HCT116 (cell line): Measurements from ENCODE around the gene PEAK1. TPM values are rescaled to one million over a fixed set of nuclear protein-coding genes. Genes with fewer than 3 reads are reported as not detected.

ENCODE experiments used
- ATAC-seq: fragments of 200-7000 bp; cut with Tn5 transposase; 2 replicates; pipeline ENCODE4 v1.9.1; 2020; ENCODE audit warnings: mild to moderate bottlenecking, moderate library complexity
- BruUV-seq: library from RNA; stranded (reverse); fragments of 400-500 nt; replicated peaks from 2 replicates; lab custom pipeline; 2021; lab: Mats Ljungman, UMichigan
- CTCF ChIA-PET: fragments of 300-600 bp; sonication (Branson Sonifier 250); formaldehyde crosslinking; loops from one replicate; lab custom pipeline; 2021; ENCODE audit warnings: antibody characterized with exemption; lab: Charles Lee
- POLR2A ChIA-PET: fragments of 300-600, 350-600 bp; sonication (Branson Sonifier 250); formaldehyde crosslinking; loops from one replicate; lab custom pipeline; 2021; ENCODE audit warnings: antibody characterized with exemption; lab: Charles Lee
- RAD21 ChIA-PET, 2 experiments: fragments of 300-600 bp; sonication (Branson Sonifier 250); formaldehyde crosslinking; loops; one replicate each; lab custom pipeline; 2023; ENCODE audit warnings: low total read pairs in 2 of 2; ENCODE audit not compliant: uncharacterized antibody in 2 of 2, unreplicated experiment in 2 of 2, low non-redundant PET in 1 of 2; lab: Charles Lee
- DNase-seq: peaks from one replicate; pipeline ENCODE4 v3.0.0-alpha.2; 2010; ENCODE audit warnings: low read depth, low spot score
- H2AFZ ChIP-seq: fragments of 200-600 bp; shearing (Covaris generic), sonication (generic); 2 replicates; pipeline ENCODE4 v1.6.1; 2017; ENCODE audit warnings: low read depth, mixed run types, mixed read lengths, antibody characterized with exemption, low read length; ENCODE audit not compliant: poor library complexity, severe bottlenecking
- H3K27ac ChIP-seq: 2 replicates; pipeline ENCODE4 v1.5.1; 2012; ENCODE audit warnings: low read depth, low read length
- H3K27me3 ChIP-seq: fragments of 200-600 bp; sonication (generic); 2 replicates; pipeline ENCODE4 v1.6.1; 2016; ENCODE audit warnings: mixed run types, low read length, mixed read lengths; ENCODE audit not compliant: insufficient read depth
- H3K36me3 ChIP-seq, 2 experiments: fragments of 200-500 bp in 1 of 2; fragments of 200-600 bp in 1 of 2; sonication (Bioruptor generic) in 1 of 2; sonication (generic) in 1 of 2; 2 replicates each; pipeline versions ENCODE4 v1.5.1 to v1.6.1; 2014 to 2016; ENCODE audit warnings: low read length in 2 of 2, inconsistent platforms in 1 of 2, mixed read lengths in 1 of 2, mixed run types in 1 of 2; ENCODE audit not compliant: insufficient read depth in 2 of 2, control insufficient read depth in 1 of 2
- H3K4me1 ChIP-seq, 2 experiments: fragments of 200-600 bp in 1 of 2; sonication (generic) in 1 of 2; 2 replicates each; pipeline versions ENCODE4 v1.5.1 to v1.6.1; 2012 to 2017; ENCODE audit warnings: low read length in 2 of 2, inconsistent platforms in 1 of 2, mild to moderate bottlenecking in 1 of 2, mixed read lengths in 1 of 2, mixed run types in 1 of 2, moderate library complexity in 1 of 2; ENCODE audit not compliant: insufficient read depth in 2 of 2, control insufficient read depth in 1 of 2
- H3K4me2 ChIP-seq: fragments of 200-600 bp; sonication (generic); 2 replicates; pipeline ENCODE4 v1.6.1; 2017; ENCODE audit warnings: mixed run types, low read length, mixed read lengths
- H3K4me3 ChIP-seq, 2 experiments: fragments of 200-600 bp in 1 of 2; sonication (generic) in 1 of 2; replicated peaks in 1 of 2; 2 replicates each; pipeline ENCODE4 v1.5.1; 2011 to 2016; ENCODE audit warnings: low read length in 2 of 2, control low read depth in 1 of 2, low read depth in 1 of 2, mild to moderate bottlenecking in 1 of 2, mixed read lengths in 1 of 2, mixed run types in 1 of 2
- H3K79me2 ChIP-seq: fragments of 200-600 bp; sonication (generic); 2 replicates; pipeline ENCODE4 v1.6.1; 2017; ENCODE audit warnings: mild to moderate bottlenecking, mixed run types, low read length, moderate library complexity, mixed read lengths; ENCODE audit not compliant: insufficient read depth
- H3K9ac ChIP-seq: fragments of 200-600 bp; sonication (generic); 2 replicates; pipeline ENCODE4 v1.6.1; 2016; ENCODE audit warnings: low read length, mixed read lengths
- H3K9me2 ChIP-seq: fragments of 200-600 bp; sonication (generic), shearing (Covaris generic); 2 replicates; pipeline ENCODE4 v1.6.1; 2017; ENCODE audit warnings: mixed run types, mild to moderate bottlenecking, moderate library complexity; ENCODE audit not compliant: insufficient read depth
- H3K9me3 ChIP-seq, 2 experiments: fragments of 200-500 bp in 1 of 2; fragments of 200-600 bp in 1 of 2; sonication (Bioruptor generic) in 1 of 2; sonication (generic) in 1 of 2; 2 replicates each; pipeline ENCODE4 v1.6.1; 2014 to 2017; ENCODE audit warnings: low read length in 2 of 2, mixed read lengths in 2 of 2, inconsistent platforms in 1 of 2, low read depth in 1 of 2, mild to moderate bottlenecking in 1 of 2, mixed run types in 1 of 2, moderate library complexity in 1 of 2; ENCODE audit not compliant: control insufficient read depth in 1 of 2, insufficient read depth in 1 of 2
- H4K20me1 ChIP-seq: fragments of 200-600 bp; sonication (generic), shearing (Covaris generic); 2 replicates; pipeline ENCODE4 v1.6.1; 2017; ENCODE audit warnings: mixed run types, mild to moderate bottlenecking, moderate library complexity; ENCODE audit not compliant: insufficient read depth
- CBX3 ChIP-seq: IDR thresholded peaks from 2 replicates; pipeline ENCODE4 v1.6.1; 2012; ENCODE audit warnings: low read depth
- CEBPB ChIP-seq: IDR thresholded peaks from 2 replicates; pipeline ENCODE4 v1.6.1; 2012; ENCODE audit warnings: low read depth
- EGR1 ChIP-seq: IDR thresholded peaks from 2 replicates; pipeline ENCODE4 v1.6.1; 2012; ENCODE audit warnings: low read depth
- EZH2 ChIP-seq: fragments of 200-600 bp; sonication (generic); IDR thresholded peaks from 2 replicates; pipeline ENCODE4 v1.6.1; 2017; ENCODE audit warnings: antibody characterized with exemption, mixed run types
- EZH2phosphoT487 ChIP-seq: fragments of 200-600 bp; IDR thresholded peaks from 2 replicates; pipeline ENCODE4 v1.6.1; 2018; ENCODE audit warnings: antibody characterized with exemption, borderline replicate concordance
- FOSL1 ChIP-seq: IDR thresholded peaks from 2 replicates; pipeline ENCODE4 v1.6.1; 2012; ENCODE audit warnings: low read depth
- POLR2A ChIP-seq: IDR thresholded peaks from 2 replicates; pipeline ENCODE4 v1.7.0; 2011; ENCODE audit warnings: borderline replicate concordance; ENCODE audit not compliant: insufficient read depth, insufficient read length; ENCODE audit errors: extremely low read depth
- POLR2AphosphoS5 ChIP-seq: IDR thresholded peaks from 2 replicates; pipeline ENCODE4 v1.6.1; 2011; ENCODE audit warnings: mild to moderate bottlenecking, low read depth, low read length, moderate library complexity
- SP1 ChIP-seq: IDR thresholded peaks from 2 replicates; pipeline ENCODE4 v1.6.1; 2012; ENCODE audit warnings: low read depth
- YY1 ChIP-seq: IDR thresholded peaks from 2 replicates; pipeline ENCODE4 v1.6.1; 2011; ENCODE audit warnings: low read length, low read depth, moderate library complexity, mild to moderate bottlenecking; ENCODE audit not compliant: insufficient replicate concordance; ENCODE audit errors: extremely low read depth
- ZBTB33 ChIP-seq: IDR thresholded peaks from 2 replicates; pipeline ENCODE4 v1.6.1; 2011; ENCODE audit warnings: mild to moderate bottlenecking, low read length, moderate library complexity; ENCODE audit not compliant: insufficient replicate concordance; ENCODE audit errors: extremely low read depth
- ZFX ChIP-seq: fragments of 450-650 bp; IDR thresholded peaks from 2 replicates; pipeline ENCODE4 v1.6.1; 2017
- intact Hi-C: fragments of 100-400 bp; cut with micrococcal nuclease; formaldehyde crosslinking; loops from 2 replicates; pipeline ENCODE4 v1.10.0; 2022
- total RNA-seq: library from RNA; stranded (reverse); gene quantifications from one replicate; pipeline ENCODE4 v1.2.1, GENCODE V29; 2021; ENCODE audit not compliant: unreplicated experiment
- TF ChIP-seq, protein P1 (sequence below): IDR thresholded peaks from 2 replicates; pipeline ENCODE4 v1.6.1; 2012
- TF ChIP-seq, protein P2 (sequence below): IDR thresholded peaks from 2 replicates; pipeline ENCODE4 v1.6.1; 2012

The PEAK1 gene
- total RNA-seq, 1 experiment from 2014 or later: 23.4 TPM

- no peaks in the 10 kb centered on the region for H3K27me3 ChIP-seq
- H3K27ac ChIP-seq: peak overlapping the region; percentile 89
- ChIA-PET RAD21 (interaction anchor here in 1 of 2 experiments (0.6 kb wide), 1 partner anchor 155 kb away, joined by 6 read pairs; no protein-coding TSS in a partner anchor), CTCF (no interaction called here), POLR2A (interaction anchor here (0.8 kb wide), 1 partner anchor 122 kb away, joined by 4 read pairs; no protein-coding TSS in a partner anchor)
- BruUV-seq: TSS peak; percentile 63
- H4K20me1 ChIP-seq: no peaks in the 10 kb centered on the region; the same call in 1 of the 2 replicates
- no peaks in the 10 kb centered on the region; the same call in 1 of the 2 replicates for H3K9me2 ChIP-seq
- peak overlapping the region; percentile 70 to 73 for H3K4me3 ChIP-seq
- H3K4me2 ChIP-seq: peak overlapping the region; percentile 73
- H2AFZ ChIP-seq: no peak overlapping the region
- intact Hi-C loops: no loop called here
- H3K9ac ChIP-seq: peak overlapping the region; percentile 73
- peaks cover 16 to 22% of the 10 kb centered on the region in 2 experiments for H3K4me1 ChIP-seq
- DNase-seq: no peak
- H3K79me2 ChIP-seq: peaks cover 76% of the 10 kb centered on the region
- H3K9me3 ChIP-seq: no peaks in the 10 kb centered on the region
- TF ChIP-seq EZH2phosphoT487: no peak
- no peak for TF ChIP-seq POLR2A
- no peak for TF ChIP-seq CEBPB
- TF ChIP-seq, protein P1, sequence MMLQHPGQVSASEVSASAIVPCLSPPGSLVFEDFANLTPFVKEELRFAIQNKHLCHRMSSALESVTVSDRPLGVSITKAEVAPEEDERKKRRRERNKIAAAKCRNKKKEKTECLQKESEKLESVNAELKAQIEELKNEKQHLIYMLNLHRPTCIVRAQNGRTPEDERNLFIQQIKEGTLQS: no peak
- TF ChIP-seq, protein P2, sequence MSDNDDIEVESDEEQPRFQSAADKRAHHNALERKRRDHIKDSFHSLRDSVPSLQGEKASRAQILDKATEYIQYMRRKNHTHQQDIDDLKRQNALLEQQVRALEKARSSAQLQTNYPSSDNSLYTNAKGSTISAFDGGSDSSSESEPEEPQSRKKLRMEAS: peak; percentile 2; the same call in 1 of the 2 replicates
- TF ChIP-seq EZH2: no peak
- H3K36me3 ChIP-seq: no peaks in the 10 kb centered on the region
- ATAC-seq: no peak
Observed at GRCh38 chr15:77421370-77421700, 1.4 kb upstream of the PEAK1 start.

DNA sequence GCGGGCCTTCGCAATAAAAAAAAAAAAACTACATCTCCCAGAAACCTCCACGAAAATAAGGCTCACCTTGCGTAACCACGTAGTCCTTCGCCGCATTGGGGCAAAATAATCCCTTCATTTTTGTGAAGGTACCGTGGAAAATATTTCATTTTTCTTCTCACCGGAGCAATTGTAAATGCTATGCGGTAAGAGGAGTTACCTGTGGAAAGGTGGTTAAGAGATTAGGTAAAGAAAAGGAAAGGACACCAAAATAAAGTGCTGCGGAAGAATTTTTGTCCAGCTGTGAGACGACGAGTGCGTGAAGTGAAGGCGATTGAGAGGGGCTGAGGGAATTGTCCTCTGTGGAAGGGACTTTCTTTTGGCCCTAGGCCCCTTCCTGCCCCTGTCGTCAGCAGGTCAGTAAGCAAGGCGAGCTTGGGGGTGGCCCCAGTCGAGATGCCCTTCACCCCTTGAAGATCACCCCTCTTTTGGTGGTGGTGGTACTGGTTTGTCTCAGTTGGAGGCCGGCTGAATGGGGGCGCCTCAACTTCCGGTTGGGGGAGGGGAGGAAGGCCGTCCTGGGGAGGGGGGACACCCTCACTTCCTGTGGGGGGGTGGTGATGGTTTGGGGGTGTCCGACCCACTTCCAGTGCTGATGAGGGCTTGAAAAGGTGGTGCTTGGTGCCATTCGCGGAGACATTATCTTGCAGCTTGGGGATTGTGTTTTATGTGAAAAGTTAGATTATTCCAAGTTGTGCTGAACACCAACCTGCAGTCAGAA lies 886 bp upstream of the PEAK1 start, which contains the start of gene HMG20A:
Gene HMG20A, plus strand, starts transcription at position 279 of the 760 bp plus-strand sequence. CDS start 37,520 bp downstream, outside the sequence.
- ChIA-PET CTCF (no interaction called here), POLR2A (interaction anchor here (0.7 to 0.8 kb wide), 2 partner anchors 122 to 229 kb away, joined by 3 to 4 read pairs; no protein-coding TSS in a partner anchor), RAD21 (no interaction called here)
- intact Hi-C loops: no loop called here
- Histone ChIP-seq H3K27ac (peak within 1 kb of the TSS; percentile 89), H3K9me2 (no peaks in the 10 kb centered on the region; the same call in 1 of the 2 replicates), H3K36me3 (no peaks in the 10 kb centered on the region), H3K4me1 (peaks cover 16 to 22% of the 10 kb centered on the region in 2 experiments), H3K4me3 (peak within 1 kb of the TSS; percentile 70 to 73), H3K9ac (peak within 1 kb of the TSS; percentile 73), H4K20me1 (no peaks in the 10 kb centered on the region; the same call in 1 of the 2 replicates), H2AFZ (peak within 1 kb of the TSS; percentile 47), H3K9me3 (no peaks in the 10 kb centered on the region), H3K27me3 (no peaks in the 10 kb centered on the region), H3K4me2 (peak within 1 kb of the TSS; percentile 84), H3K79me2 (peaks cover 75% of the 10 kb centered on the region)
- no TSS peak for BruUV-seq
- TF ChIP-seq EGR1 (no peak), EZH2phosphoT487 (no peak), FOSL1 (no peak), YY1 (no peak), POLR2AphosphoS5 (peak; percentile 83), EZH2 (no peak), CEBPB (peak; percentile 93), SP1 (peak; percentile 31), POLR2A (peak; percentile 51), ZFX (peak; percentile 59), ZBTB33 (no peak), CBX3 (no peak)
- ATAC-seq (peak; percentile 34), DNase-seq (peak; percentile 86)
